Mononuclear cell (primary cell): ENCODE results near the gene VEGFA. TPM values are rescaled to one million over a fixed set of nuclear protein-coding genes. Genes with fewer than 3 reads are reported as not detected.

ENCODE experiments used
- H3K27me3 ChIP-seq: 2 replicates; pipeline ENCODE4 v1.6.0; 2011; ENCODE audit warnings: low read length, control low read depth; ENCODE audit not compliant: insufficient read depth
- H3K4me1 ChIP-seq: 2 replicates; pipeline ENCODE4 v1.5.1; 2011; ENCODE audit warnings: mild to moderate bottlenecking, low read length, control low read depth; ENCODE audit not compliant: insufficient read depth
- H3K4me3 ChIP-seq: 2 replicates; pipeline ENCODE4 v1.5.1; 2011; ENCODE audit warnings: mild to moderate bottlenecking, low read length, moderate library complexity
- H3K9me3 ChIP-seq: 2 replicates; pipeline ENCODE4 v1.5.1; 2011; ENCODE audit warnings: low read depth, mild to moderate bottlenecking, control low read depth, low read length
- total RNA-seq: library from RNA; depleted of rRNA; stranded (reverse); fragments of >200 nt; gene quantifications from one replicate; pipeline ENCODE4 v1.2.3, GENCODE V29; 2012

Gene VEGFA
- total RNA-seq, 1 donor, result 78.8 TPM

GRCh38 chr6:43771858-43772680 lies 2.1 kb downstream of the VEGFA start:
- Histone ChIP-seq H3K4me1 (peaks cover 58% of the 10 kb centered on the region), H3K4me3 (peak overlapping the region; percentile 63), H3K9me3 (no peaks in the 10 kb centered on the region), H3K27me3 (peaks cover 5% of the 10 kb centered on the region)

- Histone ChIP-seq H3K4me1 (peaks cover 58% of the 10 kb centered on the region), H3K4me3 (peak overlapping the region; percentile 63), H3K27me3 (peaks cover 5% of the 10 kb centered on the region)
Observed at GRCh38 chr6:43772681-43773049, 2.7 kb downstream of the VEGFA start.

GRCh38 chr6:43773050-43773979 lies 3.3 kb downstream of the VEGFA start:
- Histone ChIP-seq H3K9me3 (no peaks in the 10 kb centered on the region), H3K27me3 (peaks cover 5% of the 10 kb centered on the region), H3K4me1 (peaks cover 58% of the 10 kb centered on the region), H3K4me3 (no peak overlapping the region)

More at GRCh38 chr6:43772681-43773049, 2.7 kb downstream of the VEGFA start:
- H3K9me3 ChIP-seq, result no peaks in the 10 kb centered on the region

- no peaks in the 10 kb centered on the region for H3K9me3 ChIP-seq
- H3K4me1 ChIP-seq, result peaks cover 58% of the 10 kb centered on the region
- peaks cover 5% of the 10 kb centered on the region for H3K27me3 ChIP-seq
- H3K4me3 ChIP-seq, result no peak overlapping the region
Observed at GRCh38 chr6:43773980-43774775, 4.2 kb downstream of the VEGFA start.

GRCh38 chr6:43774776-43775534 lies 4.9 kb downstream of the VEGFA start:
- Histone ChIP-seq H3K27me3 (peaks cover 5% of the 10 kb centered on the region), H3K4me3 (no peak overlapping the region), H3K9me3 (no peaks in the 10 kb centered on the region), H3K4me1 (peaks cover 52% of the 10 kb centered on the region)

- Histone ChIP-seq H3K9me3 (no peaks in the 10 kb centered on the region), H3K27me3 (peaks cover 5% of the 10 kb centered on the region), H3K4me3 (no peak overlapping the region), H3K4me1 (peaks cover 50% of the 10 kb centered on the region)
Observed at GRCh38 chr6:43775535-43775885, 5.5 kb downstream of the VEGFA start.

- peaks cover 5% of the 10 kb centered on the region for H3K27me3 ChIP-seq
- H3K9me3 ChIP-seq, result no peaks in the 10 kb centered on the region
- peaks cover 50% of the 10 kb centered on the region for H3K4me1 ChIP-seq
- H3K4me3 ChIP-seq, result no peak overlapping the region
Observed at GRCh38 chr6:43776115-43776798, 6.2 kb downstream of the VEGFA start.

GRCh38 chr6:43776799-43777776 lies 7.1 kb downstream of the VEGFA start:
- H3K9me3 ChIP-seq, result no peaks in the 10 kb centered on the region
- peaks cover 43% of the 10 kb centered on the region for H3K4me1 ChIP-seq
- H3K27me3 ChIP-seq, result peaks cover 5% of the 10 kb centered on the region
- no peak overlapping the region for H3K4me3 ChIP-seq

GRCh38 chr6:43778131-43778855 lies 8.3 kb downstream of the VEGFA start:
- Histone ChIP-seq H3K27me3 (no peaks in the 10 kb centered on the region), H3K4me1 (peaks cover 31% of the 10 kb centered on the region), H3K4me3 (no peak overlapping the region), H3K9me3 (no peaks in the 10 kb centered on the region)

GRCh38 chr6:43778976-43779851 lies 9.2 kb downstream of the VEGFA start:
- H3K4me1 ChIP-seq, result peaks cover 22% of the 10 kb centered on the region

GRCh38 chr6:43779852-43780236 lies 9.8 kb downstream of the VEGFA start:
- H3K4me1 ChIP-seq, result peaks cover 15% of the 10 kb centered on the region
- no peaks in the 10 kb centered on the region for H3K9me3 ChIP-seq
- H3K4me3 ChIP-seq, result no peak overlapping the region

More at GRCh38 chr6:43778976-43779851, 9.2 kb downstream of the VEGFA start:
- no peaks in the 10 kb centered on the region for H3K9me3 ChIP-seq
- no peaks in the 10 kb centered on the region for H3K27me3 ChIP-seq
- no peak overlapping the region for H3K4me3 ChIP-seq

GRCh38 chr6:43780293-43780692 lies 10.3 kb downstream of the VEGFA start:
- Histone ChIP-seq H3K27me3 (no peaks in the 10 kb centered on the region), H3K4me1 (peaks cover 11% of the 10 kb centered on the region), H3K9me3 (no peaks in the 10 kb centered on the region), H3K4me3 (no peak overlapping the region)

More at GRCh38 chr6:43779852-43780236, 9.8 kb downstream of the VEGFA start:
- H3K27me3 ChIP-seq, result no peaks in the 10 kb centered on the region
